NOMO-1 (cell line): ENCODE measurements around the gene BCDIN3D.
"Not testable (repeated sequence)": the region's sequence is repeated elsewhere in the genome, so short reads cannot be mapped to it uniquely, and the experiment has no call there.

Experiments used
- DNase-seq, 2 experiments: peaks; one replicate each; lab custom pipeline; 2025; ENCODE audit not compliant: unreplicated experiment in 2 of 2; lab: John Stamatoyannopoulos, UW

The BCDIN3D gene, protein sequence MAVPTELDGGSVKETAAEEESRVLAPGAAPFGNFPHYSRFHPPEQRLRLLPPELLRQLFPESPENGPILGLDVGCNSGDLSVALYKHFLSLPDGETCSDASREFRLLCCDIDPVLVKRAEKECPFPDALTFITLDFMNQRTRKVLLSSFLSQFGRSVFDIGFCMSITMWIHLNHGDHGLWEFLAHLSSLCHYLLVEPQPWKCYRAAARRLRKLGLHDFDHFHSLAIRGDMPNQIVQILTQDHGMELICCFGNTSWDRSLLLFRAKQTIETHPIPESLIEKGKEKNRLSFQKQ

DNA sequence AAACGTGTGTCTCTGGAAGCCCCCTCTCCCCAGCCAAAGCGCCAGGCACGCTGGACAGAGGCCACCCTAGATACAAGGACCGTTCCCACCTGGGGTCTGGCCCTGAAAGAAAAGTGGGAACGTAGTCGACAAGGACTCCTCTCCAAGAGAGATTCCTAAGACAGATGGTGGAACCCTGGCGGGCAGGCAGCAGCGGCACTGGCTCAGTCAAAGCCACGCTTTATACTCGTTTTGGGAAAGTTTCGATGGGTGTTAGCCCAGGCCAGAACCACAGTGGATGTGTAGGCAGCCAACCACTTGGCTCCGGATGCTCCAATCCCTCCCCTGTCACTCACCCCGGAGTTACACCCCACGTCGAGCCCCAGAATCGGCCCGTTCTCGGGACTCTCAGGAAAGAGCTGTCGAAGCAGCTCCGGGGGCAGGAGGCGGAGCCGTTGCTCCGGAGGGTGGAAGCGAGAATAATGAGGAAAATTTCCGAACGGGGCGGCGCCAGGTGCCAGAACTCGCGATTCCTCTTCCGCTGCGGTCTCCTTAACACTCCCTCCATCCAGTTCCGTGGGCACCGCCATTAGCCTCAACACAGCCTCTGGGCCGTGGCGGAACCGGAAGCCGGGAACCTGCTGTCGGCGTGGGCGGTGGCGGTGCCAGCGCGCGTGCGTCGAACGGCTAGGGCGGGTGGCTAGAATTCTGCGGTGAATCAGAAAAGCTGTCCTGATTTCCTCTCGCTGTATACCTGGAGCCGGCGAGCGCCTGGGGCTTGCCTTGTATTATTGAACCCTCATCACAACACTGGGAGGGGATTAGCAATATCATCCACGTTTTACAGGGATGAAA is at the start of gene BCDIN3D:
Gene BCDIN3D (minus strand): TSS at position 588 of the 834 bp plus-strand sequence. CDS start 19 bp downstream, at position 569.
- DNase-seq = peak; percentile 90 to 91

DNA sequence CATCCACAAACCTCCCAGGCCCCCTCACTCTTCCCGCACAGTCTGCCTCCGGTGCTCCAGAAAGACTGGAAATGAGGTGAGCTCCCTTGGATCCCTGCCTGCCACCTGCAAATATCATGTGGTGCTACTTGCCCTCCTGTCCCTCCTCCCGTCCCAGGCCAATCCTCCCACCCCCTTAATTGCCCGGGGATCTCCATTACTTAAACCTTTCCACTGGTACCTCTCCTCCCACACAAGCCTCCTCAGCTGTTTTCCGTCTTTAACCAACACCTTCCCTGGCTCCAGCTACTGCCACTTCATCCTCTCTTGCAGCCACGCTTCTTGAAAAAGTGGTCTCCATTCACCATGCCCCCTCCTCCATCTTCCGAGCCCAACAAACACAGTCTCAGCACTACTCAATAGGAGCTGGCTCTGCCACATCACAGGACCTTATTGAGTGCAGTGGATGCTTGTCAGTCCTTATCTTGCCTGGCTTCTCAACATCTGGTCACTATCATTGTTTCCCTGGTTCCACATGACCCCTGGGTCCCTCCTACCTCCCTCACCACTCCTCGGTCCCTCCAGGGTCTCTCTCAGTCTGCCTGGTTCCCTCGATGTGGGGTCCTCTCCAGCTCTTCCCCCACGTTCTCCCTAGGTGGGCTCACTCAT is 49.3 kb upstream of the BCDIN3D start:
- no peak for DNase-seq

- no peak for DNase-seq
These were observed 48.6 kb upstream of the BCDIN3D start for GRCh38 chr12:49891476-49891875.

DNA sequence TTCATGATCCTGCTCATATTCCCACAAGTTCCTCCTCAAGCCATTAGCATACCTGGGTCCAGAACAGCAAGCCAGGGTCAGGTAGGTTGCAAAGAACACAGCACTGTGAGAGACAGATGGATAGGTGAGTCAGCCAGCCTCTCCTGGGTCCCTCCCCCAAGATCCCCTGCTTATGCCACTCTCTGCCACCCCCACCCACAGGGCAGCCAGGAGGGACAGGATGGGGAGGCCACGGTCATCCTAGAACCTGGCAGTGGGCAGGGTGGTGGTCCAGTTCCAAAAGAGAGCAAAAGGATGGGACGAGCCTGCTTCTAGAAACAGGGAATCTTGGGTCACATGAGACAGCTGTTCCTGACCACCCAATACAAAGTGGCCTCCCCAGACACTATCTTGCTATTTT is 48.1 kb upstream of the BCDIN3D start:
- no peak for DNase-seq

- no peak for DNase-seq
These were observed 47.2 kb upstream of the BCDIN3D start for GRCh38 chr12:49890096-49890461.

DNA sequence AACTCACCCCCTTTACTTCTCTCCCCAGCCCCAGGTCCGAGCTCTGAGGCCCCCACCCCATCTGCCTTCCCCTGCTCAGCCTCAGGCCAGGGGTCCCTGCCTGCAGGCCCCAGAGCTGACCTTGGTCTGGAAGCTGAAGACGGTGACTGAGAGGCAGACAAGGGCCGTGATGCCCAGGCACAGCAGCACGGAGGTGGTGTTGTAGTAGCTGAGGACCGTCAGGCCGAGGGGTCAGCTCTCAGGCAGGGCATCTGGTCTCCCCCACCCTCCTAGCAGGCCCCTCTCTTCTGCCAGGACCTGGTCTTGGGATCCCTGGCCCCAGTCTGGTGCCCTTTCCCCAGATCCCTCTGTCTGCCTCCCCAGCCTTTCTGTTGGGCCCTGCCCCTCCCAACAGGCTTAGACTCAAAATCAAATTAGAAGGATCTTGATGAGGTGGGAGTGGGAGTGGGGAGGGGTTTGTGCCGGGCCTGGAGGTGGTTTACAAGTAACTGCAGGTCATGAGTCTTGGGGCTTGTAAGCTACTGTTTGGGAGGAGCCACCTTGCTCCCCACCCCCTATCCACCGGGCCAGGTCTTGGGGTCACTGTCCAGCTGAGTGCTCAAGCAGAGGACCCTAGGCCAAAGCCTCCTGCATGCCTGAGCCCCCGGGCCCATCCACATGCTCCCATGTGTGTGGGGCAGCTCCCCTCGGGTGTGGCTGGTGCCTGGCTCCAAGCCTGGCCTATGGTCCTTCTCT is 46.6 kb upstream of the BCDIN3D start:
- no peak for DNase-seq

GRCh38 chr12:49888461-49889151 is 45.7 kb upstream of the BCDIN3D start:
- no peak for DNase-seq

DNA sequence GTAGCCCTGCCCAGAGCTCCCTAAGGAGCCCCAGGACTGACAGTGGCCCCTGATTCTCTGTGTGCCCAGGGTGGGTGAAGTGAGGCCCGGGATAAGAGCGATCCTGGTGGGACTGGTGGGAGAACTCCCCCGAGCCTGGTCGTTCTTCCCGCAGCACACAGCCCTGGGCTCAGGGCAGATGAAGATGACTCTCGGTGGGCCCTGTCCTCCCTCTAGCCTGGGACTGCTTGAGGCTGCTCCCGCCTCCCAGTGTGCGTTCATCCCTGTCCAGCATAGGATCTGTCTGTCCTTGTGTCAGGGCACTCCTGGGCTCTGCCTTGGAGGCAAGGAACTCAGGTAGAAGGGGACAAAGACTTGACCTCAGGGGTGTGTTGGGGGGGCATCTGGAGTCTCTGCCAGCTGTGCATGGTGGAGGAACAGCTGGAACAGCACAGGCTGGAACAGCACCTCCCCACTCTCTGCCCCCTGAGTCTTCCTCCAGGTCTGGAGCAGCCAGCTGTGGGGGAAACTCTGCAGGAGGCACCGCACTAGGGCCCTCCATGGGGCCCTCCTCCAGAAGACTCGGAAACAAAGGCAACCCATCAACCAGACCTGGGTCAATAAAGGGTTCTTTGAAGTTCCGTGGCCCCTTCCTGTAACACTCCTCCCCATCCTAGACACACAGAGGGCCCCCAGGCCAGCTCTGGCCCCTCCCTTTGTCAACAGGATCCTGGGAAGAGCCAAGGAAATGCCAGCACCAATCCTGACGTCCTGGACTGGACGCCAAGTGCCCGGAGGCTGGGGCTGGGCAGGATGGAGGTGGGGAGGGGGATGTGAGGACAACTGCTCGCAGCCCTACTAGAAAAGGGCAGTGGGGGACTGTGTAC is 44.9 kb upstream of the BCDIN3D start:
- DNase-seq = no peak

DNA sequence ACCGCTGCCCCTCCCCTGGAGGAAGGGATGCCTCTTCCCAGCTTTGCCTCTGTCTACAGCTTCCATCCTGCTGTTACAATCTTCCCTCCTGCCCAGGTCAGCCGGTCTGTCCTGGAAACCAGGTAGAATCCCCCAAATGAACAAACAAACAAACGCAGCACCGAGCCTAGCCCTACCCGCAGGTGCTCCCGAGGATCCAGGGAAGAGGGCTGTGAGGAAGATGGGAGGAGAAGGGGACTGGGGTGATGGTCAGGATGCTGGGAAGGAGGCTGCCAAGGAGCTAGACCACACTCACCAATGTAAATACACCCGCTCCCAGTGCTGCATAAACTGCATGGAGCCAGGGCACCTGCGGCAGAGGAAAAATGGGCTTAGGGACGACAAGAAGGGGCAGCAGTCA is 44.2 kb upstream of the BCDIN3D start:
- DNase-seq = no peak

DNA sequence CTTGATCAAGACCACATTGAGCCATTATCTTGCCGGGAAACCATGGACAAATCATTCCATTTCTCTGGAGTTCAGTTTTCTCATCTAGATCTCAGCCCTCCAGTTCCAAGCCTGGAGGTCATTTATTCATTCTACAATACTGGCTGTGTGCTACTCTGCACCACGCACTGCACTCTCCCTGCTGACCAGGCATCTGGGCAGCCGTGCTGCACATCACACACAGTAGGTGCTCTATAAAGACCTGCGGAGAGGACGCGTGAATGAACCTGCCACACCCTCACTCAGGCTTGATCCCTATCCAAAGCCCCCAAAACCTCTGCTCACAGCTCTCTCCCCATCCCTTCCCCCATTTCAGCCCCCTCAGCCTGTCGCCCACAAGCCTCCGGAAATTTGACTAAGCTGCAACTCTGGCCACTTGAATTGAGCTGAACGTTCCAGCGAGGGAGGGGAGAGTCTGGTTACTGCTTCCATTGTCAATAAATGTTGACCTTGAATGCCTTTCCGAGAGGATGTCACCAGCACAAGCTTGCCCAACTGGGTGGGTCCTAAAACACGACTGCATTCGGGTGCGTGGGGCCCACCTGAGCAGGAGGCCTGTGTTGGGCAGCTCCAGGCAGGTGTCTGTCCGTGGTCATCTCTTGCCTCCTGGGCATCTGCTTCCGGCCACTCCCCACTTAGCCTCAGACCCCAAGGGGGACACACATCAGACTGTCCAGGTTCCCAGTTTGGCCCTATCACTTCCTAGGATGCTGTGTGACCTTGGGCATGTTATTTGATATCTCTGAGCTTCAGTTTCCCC is 43.0 kb upstream of the BCDIN3D start:
- DNase-seq = no peak

- DNase-seq = no peak
These were observed 42.2 kb upstream of the BCDIN3D start for GRCh38 chr12:49885118-49885517.

- no peak for DNase-seq
These were observed 40.1 kb upstream of the BCDIN3D start for GRCh38 chr12:49882851-49883464.

- DNase-seq = no peak
These were observed 39.4 kb upstream of the BCDIN3D start for GRCh38 chr12:49882248-49882850.

GRCh38 chr12:49881415-49882247 is 38.7 kb upstream of the BCDIN3D start:
- no peak for DNase-seq

DNA sequence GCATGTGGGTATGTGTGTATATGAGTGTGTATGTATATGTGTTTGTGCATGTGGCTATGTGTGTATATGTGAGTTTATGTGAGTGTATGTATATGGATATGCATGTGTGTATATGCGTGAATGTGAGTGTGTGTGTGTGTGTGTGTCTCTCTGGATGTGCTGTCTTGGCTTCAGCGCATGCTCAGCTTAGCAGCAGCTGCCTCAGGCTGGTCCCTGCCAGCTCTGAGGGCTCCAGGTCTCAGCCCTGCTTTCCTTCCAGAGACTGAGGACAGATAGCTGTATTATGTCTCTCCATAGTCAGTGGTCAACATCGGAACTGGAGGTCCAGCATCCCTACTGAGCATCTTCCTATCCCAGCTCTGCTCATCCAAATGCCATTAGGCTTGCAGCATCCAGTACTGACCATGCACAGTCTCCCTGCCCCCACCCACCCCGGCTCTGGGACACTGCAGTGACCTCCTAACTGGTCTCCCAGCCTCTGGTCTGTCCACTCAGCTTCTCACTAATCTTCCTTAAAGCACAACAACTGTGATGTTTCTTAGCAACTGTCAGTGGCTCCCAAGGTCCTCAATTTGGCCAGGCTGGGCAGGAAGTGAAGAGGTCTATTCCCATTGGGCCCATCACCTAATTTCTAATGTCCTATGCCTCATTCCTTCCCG is 38.0 kb upstream of the BCDIN3D start:
- DNase-seq = no peak

GRCh38 chr12:49879065-49879464 is 36.2 kb upstream of the BCDIN3D start:
- DNase-seq = not testable (repeated sequence)
